Stimulated activated CD8-positive, alpha-beta memory T cell treated with anti-CD3 and anti-CD28 coated beads, Interleukin-4, amount 100 ng/mL, for 1 hour (primary cell): ENCODE measurements around the gene RAB15.

ENCODE experiments used
- DNase-seq, 2 donors: peaks; one replicate each; pipeline ENCODE4 v3.0.0-alpha.2; 2020; ENCODE audit warnings: low read depth in 2 of 2, low spot score in 1 of 2

Gene RAB15

DNA sequence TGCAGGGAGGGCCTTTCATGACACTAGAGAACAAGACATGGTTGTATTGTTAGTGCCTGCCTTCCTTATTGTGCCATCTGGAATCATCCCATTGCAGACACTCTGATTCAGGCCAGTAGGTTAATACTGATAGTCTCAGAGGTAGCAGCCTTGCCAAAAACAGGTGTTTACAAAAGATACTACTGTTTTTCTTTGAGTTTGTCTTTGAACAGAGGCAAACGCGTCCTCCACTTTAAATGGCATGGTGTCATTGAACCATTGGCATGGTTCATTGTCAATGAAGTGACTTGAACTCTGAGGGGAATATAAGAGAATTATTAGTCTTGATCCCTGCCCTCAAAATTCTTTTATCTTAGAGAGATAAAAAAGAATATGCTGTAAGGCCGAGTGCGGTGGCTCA is 18.8 kb upstream of the RAB15 start:
- DNase-seq, result no peak

- DNase-seq, result no peak
Measured at GRCh38 chr14:64990296-64990695, 18.2 kb upstream of the RAB15 start.

GRCh38 chr14:64987438-64987767 is 15.3 kb upstream of the RAB15 start:
- no peak for DNase-seq

GRCh38 chr14:64986648-64987437 is 14.7 kb upstream of the RAB15 start, which contains the start of gene FNTB:
FNTB (plus strand) TSS chr14:64986895; CDS start chr14:64986954, 59 bp downstream.
- DNase-seq, result peak; percentile 76 to 84

GRCh38 chr14:64983439-64984310 is 11.5 kb upstream of the RAB15 start:
- DNase-seq, result no peak

GRCh38 chr14:64979336-64980074 is 7.4 kb upstream of the RAB15 start:
- DNase-seq, result no peak

- DNase-seq, result no peak
Measured at GRCh38 chr14:64974563-64974962, 2.4 kb upstream of the RAB15 start.

DNA sequence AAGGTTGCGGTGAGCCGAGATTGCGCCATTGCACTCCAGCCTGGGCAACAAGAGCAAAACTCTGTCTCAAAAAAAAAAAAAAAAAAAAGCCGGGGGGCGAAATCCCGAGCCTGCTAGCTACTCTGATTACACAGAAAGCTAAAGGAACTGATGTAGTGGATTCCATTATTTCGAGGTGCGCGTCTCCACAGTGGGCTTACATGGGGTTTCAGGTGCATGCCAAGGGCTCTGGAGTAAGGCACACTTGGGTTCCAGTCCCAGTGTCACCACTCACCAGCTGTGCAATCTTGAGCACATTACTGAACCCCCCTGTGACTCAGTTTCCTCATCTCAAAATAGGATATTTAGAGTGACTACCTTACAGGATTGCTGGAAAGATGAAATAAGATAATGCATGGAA is 1.7 kb upstream of the RAB15 start:
- no peak for DNase-seq

DNA sequence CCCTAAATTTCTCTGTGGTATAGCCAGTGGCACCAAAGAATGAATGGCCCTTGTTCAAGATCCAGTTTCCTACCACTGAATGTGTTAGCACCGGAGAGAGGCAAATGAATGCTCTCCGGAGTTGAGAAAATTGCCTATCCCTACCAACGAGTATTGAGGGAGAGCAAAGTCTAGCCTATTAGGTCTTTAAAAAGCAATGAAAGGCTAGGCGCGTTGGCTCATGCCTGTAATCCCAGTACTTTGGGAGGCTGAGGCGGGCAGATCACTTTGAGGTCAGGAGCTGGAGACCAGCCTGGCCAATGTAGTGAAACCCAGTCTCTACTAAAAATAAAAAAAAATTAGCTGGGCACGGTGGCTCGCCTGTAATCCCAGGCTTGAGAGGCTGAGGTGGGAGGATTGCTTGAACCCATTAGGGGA is 898 bp upstream of the RAB15 start:
- DNase-seq, result no peak

DNA sequence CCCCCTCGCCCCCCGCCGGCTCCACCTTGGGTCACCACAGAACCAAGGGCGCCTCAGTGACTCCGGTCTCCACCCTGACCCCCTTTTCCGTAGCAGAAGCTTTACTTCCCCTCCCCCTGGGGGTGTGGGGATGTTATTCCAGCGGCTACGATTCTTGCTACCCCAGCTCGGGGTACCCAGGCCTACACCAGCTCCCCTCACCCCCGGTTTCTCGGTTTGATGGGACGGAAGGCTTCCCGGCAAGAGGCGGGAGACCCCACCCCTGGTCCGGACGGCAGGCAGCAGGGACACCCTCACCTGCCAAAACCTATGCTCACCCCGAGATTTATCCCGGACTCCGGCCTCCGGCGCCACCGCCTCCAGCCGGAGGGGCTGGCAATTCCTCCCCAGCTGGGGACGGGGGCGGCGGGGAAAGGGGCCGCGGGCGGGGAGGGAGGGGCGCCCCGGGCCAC is 619 bp downstream of the RAB15 start:
- no peak for DNase-seq

DNA sequence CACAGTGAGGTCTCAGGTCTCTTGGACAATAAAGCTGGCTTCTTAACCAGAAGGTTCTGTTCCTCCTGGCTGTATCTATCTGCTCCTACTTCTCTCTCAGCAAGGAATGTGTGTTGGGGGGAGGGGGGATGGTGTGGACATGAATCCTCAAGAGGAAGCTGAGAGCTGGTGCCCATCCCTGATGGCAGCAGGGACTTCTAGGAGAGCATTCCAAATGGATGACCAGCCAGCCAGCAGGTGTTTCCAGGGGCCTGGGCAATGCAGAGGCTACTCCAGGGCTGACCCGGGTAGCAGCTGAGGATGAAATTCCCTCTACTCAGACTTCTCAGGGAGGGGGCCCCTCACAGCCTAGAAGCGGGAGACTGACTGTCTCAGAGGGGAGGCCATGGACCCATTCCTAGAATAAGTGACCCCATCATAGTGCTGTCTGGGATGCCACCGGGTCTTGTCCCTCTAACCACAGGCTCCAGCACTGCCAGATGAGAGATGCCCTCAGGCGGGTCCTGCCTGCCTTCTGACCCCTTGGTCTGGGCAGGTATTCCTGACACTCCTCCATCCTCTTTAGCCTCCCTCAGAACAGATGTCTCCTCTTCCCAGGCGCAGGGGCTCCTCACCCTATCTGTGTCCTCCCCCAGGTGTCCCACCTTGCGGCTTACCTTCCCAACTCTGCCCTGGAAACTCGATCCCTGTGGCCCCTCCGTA is 1.2 kb downstream of the RAB15 start:
- DNase-seq, result no peak

- no peak for DNase-seq
Measured at GRCh38 chr14:64970041-64970440, 2.1 kb downstream of the RAB15 start.

- no peak for DNase-seq
Measured at GRCh38 chr14:64968651-64969050, 3.5 kb downstream of the RAB15 start.

GRCh38 chr14:64968167-64968566 is 4.0 kb downstream of the RAB15 start:
- no peak for DNase-seq

DNA sequence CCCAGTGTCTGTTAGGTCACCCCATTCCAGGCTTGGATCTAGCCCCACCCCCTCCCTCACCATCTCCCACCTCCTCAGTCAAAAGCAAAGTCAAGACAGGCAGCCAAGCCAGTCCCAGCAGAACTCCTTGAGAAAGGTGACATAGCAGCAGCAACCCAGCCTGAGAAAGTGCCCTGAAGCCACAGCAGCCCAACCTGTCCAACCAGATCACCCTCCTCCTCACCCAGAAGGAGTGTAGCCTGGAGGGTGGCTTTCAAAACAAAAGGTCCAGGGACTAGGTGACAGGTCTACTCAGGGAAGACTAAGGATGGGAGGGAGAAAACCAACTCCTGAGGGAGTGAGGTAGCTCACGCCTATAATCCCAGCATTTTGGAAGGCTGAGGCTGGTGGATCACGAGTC is 5.2 kb downstream of the RAB15 start:
- no peak for DNase-seq

DNA sequence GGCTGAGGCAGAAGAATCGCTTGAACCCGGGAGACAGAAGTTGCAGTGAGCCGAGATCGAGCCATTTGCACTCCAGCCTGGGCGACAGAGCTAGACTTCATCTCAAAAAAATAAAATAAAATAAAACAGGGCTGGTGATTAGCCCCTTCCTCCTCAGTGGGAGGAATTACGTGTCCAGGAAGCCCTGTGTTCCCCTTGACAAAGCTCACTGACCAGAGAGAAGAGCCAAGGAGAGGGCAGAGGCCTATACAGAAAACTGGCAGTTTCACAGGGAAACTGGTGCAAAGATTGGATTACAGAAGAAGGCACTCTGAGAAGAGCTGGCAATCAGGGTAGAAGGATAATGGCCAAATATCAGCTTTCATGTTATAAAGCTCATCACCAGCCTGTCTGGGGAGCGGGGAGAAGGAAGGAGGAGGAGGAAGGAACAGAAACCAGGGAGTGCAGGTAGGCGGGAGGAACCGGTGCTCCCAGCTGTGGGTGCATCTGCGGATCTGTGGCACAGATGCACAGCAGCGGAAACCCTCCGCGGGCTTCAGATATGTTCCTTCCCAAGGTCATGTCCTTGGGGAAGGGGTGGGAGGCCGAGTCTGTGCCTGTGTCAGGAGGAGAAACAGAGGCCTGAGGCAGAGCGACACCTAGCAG is 6.7 kb downstream of the RAB15 start:
- DNase-seq, result no peak

- no peak for DNase-seq
Measured at GRCh38 chr14:64963611-64964010, 8.5 kb downstream of the RAB15 start.

GRCh38 chr14:64960762-64961276 is 11.3 kb downstream of the RAB15 start:
- no peak for DNase-seq

DNA sequence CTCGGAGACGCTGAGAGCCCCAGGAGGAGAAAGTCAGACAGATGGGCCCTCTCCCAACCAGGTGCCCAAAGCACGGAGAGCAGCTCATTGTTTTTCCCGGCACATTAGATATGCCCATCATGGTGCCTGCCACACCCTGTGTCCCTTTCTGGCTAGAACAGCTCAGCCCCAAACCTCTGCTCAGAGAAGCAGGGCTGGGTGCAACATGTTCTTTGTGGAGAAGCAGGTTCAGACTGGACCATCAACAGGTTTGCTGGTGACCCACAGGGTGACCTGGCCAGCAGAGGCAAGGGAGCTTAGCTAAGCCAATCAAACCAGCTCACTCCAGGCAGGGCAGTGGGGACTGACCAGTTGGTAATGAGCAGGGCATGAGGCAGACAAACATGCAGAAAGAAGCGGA is 13.4 kb downstream of the RAB15 start:
- DNase-seq, result no peak

- DNase-seq, result no peak
Measured at GRCh38 chr14:64958201-64958600, 13.9 kb downstream of the RAB15 start.
